ENCODE data around the gene KIF16B. TPM values are rescaled to one million over a fixed set of nuclear protein-coding genes. Genes with fewer than 3 reads are reported as not detected.
A peak's percentile ranks its signal among the peaks of the same experiment; 100 is the strongest.

The KIF16B gene
- total RNA-seq, 6 experiments from 2014 or later = 8.4 to 15.9 (median 11.7) TPM

DNA sequence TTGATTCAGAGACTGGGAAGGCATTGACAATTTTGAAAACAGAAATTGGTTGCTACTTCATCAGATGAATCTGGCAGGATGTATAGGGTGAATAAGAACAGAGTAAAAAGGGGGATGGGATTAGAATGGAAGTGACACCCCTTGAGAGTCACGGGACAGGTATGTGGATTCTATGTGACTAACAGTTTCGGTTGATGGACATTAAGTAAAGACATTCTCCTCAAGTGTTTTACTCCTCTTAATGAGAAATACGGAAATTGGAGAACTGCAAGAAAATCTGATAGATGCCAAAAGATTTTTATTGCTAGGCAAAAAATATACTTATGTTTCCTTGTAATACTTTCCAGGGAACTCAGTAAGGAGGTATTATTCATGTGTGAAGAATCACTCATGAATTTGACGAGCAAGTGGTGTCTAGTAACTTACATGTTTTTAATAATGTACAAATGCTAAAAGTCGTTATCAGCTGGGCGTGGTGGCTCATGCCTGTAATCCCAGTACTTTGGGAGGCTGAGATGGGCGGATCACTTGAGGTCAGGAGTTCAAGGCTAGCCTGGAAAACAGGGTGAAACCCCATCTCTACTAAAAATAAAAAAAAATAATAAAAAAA, 135.8 kb downstream of the KIF16B start:
- Histone ChIP-seq H3K4me1 (no peaks in the 10 kb centered on the region), H3K9me3 (no peaks in the 10 kb centered on the region), H3K27ac (no peak overlapping the region), H3K27me3 (no peaks in the 10 kb centered on the region), H3K36me3 (no peaks in the 10 kb centered on the region), H3K4me3 (no peak overlapping the region)
- WGBS (ENCODE audit: insufficient coverage, low coverage, low lambda C conversion rate, missing lambda C conversion rate) = 97% methylated on average over 6 of the region's 7 CpGs
- intact Hi-C loops (cut with DNase I) = no loop called here
- ATAC-seq (no peak), DNase-seq (no peak)
- no peak for TF ChIP-seq POLR2A (IDR thresholded peaks at IDR 0.05)
- TF ChIP-seq, protein P1, sequence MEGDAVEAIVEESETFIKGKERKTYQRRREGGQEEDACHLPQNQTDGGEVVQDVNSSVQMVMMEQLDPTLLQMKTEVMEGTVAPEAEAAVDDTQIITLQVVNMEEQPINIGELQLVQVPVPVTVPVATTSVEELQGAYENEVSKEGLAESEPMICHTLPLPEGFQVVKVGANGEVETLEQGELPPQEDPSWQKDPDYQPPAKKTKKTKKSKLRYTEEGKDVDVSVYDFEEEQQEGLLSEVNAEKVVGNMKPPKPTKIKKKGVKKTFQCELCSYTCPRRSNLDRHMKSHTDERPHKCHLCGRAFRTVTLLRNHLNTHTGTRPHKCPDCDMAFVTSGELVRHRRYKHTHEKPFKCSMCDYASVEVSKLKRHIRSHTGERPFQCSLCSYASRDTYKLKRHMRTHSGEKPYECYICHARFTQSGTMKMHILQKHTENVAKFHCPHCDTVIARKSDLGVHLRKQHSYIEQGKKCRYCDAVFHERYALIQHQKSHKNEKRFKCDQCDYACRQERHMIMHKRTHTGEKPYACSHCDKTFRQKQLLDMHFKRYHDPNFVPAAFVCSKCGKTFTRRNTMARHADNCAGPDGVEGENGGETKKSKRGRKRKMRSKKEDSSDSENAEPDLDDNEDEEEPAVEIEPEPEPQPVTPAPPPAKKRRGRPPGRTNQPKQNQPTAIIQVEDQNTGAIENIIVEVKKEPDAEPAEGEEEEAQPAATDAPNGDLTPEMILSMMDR (IDR thresholded peaks at IDR 0.05) = no peak

DNA sequence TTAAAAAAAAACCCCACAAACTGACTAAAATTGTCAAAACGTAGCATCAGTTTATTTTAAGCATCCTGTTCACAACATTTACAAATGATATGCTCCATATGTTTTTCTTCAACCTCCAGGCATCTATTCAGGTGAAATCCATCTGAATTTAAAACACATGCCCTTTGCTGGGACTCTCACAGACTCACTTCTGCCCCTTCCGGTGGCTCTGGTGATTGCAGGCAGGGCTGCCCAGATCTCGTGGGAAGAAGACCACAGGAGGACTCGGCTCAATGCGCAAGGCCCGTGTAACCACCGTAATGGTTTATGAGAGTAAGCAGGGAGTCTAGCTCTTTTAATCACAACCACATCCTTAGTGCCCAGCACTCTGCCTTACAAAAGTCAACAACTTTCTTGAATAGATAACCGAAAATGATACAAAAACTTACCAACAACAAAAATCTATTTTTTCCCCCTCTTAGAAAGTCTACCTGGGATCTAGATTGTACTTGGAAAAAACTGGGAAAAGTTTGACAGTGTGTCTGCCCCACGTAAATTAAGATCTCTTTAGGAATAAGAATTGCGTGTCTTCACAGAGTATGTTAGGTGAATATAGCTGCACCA, 139.1 kb downstream of the KIF16B start:
- intact Hi-C loops (cut with DNase I) = no loop called here
- H3K4me1 ChIP-seq = no peaks in the 10 kb centered on the region
- ATAC-seq (peak; percentile 30 to 65 (median 54)), DNase-seq (peak in 2 of 3 donors; percentile 33 to 60)
- H3K27ac ChIP-seq = no peak overlapping the region
- no peak overlapping the region for H3K4me3 ChIP-seq
- no peaks in the 10 kb centered on the region for H3K27me3 ChIP-seq
- 77% methylated on average over 10 of the region's 10 CpGs for WGBS (ENCODE audit: insufficient coverage, low coverage, low lambda C conversion rate, missing lambda C conversion rate)
- no peaks in the 10 kb centered on the region for H3K36me3 ChIP-seq
- H3K9me3 ChIP-seq = no peaks in the 10 kb centered on the region
- TF ChIP-seq POLR2A (IDR thresholded peaks at IDR 0.05) = no peak
- TF ChIP-seq, protein P1 (IDR thresholded peaks at IDR 0.05) = peak; percentile 18 to 64 (median 53)

DNA sequence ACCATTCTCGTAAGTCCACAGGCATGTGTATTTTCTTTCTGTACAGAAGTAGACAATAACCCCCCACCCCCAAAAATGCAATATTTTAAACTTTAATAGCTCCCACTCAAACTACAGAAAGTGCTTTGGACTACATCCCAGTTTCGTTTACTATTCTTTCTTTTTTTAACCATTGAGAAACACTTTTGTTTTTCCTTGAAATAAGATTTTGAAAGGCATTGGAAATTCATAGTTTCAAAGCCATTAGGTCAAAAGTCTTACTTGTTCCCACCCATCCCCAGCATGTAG, 140.0 kb downstream of the KIF16B start:
- H3K36me3 ChIP-seq = no peaks in the 10 kb centered on the region
- 70% methylated on average over 2 of the region's 2 CpGs for WGBS (ENCODE audit: insufficient coverage, low coverage, low lambda C conversion rate, missing lambda C conversion rate)
- H3K4me1 ChIP-seq = no peaks in the 10 kb centered on the region
- no peak for DNase-seq
- H3K27ac ChIP-seq = no peak overlapping the region
- TF ChIP-seq, protein P1 (IDR thresholded peaks at IDR 0.05) = no peak
- TF ChIP-seq POLR2A (IDR thresholded peaks at IDR 0.05) = no peak
- intact Hi-C loops (cut with DNase I) = no loop called here
- no peaks in the 10 kb centered on the region for H3K9me3 ChIP-seq
- no peak overlapping the region for H3K4me3 ChIP-seq
- H3K27me3 ChIP-seq = no peaks in the 10 kb centered on the region
- ATAC-seq = no peak

DNA sequence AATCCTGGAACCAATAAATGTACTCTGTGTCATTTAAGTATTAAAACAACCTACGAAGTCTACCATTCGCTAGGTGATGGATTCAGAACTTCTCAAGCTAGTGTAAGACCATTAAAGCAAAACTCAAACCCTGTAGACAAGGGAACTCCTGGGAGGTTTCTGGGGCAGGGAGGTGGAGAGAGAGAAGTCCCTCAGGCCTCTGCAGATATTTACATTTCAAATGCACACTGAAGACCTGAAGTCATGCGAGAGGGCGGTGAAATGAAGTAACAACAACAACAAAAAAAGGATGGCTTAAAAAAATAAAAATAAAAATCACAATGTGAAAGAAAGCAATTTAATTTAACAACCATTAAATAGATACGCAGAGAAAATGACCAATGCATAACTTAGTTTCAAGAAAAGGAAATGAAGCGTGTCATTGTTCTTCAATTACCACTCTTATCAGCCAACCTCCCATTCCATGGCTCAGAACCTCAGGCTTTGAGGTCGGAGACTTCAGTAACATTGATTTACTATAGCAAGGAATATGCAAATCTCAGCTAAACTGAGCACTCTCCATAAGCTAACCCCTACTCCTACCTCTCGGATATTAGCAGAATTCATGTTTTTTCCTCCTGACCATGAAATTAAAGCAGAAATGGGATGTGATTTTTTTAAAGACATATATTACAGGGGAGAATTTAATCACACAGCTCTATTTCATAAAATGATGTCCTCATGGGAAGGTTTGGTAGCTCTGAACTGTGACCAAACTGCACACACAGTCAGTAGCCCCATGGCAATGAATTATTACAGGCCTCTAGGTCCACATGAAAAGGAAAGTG, 140.6 kb downstream of the KIF16B start:
- no peak overlapping the region for H3K27ac ChIP-seq
- H3K9me3 ChIP-seq = no peaks in the 10 kb centered on the region
- no peaks in the 10 kb centered on the region for H3K36me3 ChIP-seq
- TF ChIP-seq, protein P1 (IDR thresholded peaks at IDR 0.05) = no peak
- TF ChIP-seq POLR2A (IDR thresholded peaks at IDR 0.05) = no peak
- no peak overlapping the region for H3K4me3 ChIP-seq
- DNase-seq = no peak
- H3K4me1 ChIP-seq = no peaks in the 10 kb centered on the region
- ATAC-seq = no peak
- 96% methylated on average over 8 of the region's 8 CpGs for WGBS (ENCODE audit: insufficient coverage, low coverage, low lambda C conversion rate, missing lambda C conversion rate)
- H3K27me3 ChIP-seq = no peaks in the 10 kb centered on the region
- intact Hi-C loops (cut with DNase I) = no loop called here
